ENCODE results near the gene TCTN1.

- TF ChIP-seq, protein P1, sequence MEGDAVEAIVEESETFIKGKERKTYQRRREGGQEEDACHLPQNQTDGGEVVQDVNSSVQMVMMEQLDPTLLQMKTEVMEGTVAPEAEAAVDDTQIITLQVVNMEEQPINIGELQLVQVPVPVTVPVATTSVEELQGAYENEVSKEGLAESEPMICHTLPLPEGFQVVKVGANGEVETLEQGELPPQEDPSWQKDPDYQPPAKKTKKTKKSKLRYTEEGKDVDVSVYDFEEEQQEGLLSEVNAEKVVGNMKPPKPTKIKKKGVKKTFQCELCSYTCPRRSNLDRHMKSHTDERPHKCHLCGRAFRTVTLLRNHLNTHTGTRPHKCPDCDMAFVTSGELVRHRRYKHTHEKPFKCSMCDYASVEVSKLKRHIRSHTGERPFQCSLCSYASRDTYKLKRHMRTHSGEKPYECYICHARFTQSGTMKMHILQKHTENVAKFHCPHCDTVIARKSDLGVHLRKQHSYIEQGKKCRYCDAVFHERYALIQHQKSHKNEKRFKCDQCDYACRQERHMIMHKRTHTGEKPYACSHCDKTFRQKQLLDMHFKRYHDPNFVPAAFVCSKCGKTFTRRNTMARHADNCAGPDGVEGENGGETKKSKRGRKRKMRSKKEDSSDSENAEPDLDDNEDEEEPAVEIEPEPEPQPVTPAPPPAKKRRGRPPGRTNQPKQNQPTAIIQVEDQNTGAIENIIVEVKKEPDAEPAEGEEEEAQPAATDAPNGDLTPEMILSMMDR (IDR thresholded peaks at IDR 0.05), result no peak
- TF ChIP-seq POLR2A (IDR thresholded peaks at IDR 0.05) (no peak), EP300 (IDR thresholded peaks at IDR 0.05) (no peak)
Observed at GRCh38 chr12:110581931-110582275, 32.0 kb upstream of the TCTN1 start.

Data from tibial nerve (tissue), 4 donors.